K562 (cell line): ENCODE measurements around the gene PSME1. TPM values are rescaled to one million over a fixed set of nuclear protein-coding genes. Genes with fewer than 3 reads are reported as not detected.

ENCODE experiments used
- CC2D1A ChIP-seq: fragments of 450-650 bp; IDR thresholded peaks from 2 replicates; pipeline ENCODE4 v1.6.1; 2017; ENCODE audit warnings: mild to moderate bottlenecking
- CREB3 ChIP-seq: fragments of 450-650 bp; conservative IDR thresholded peaks from 2 replicates; pipeline ENCODE4 v1.6.1; 2016; ENCODE audit warnings: missing genetic modification characterization, low read depth, mild to moderate bottlenecking, missing compliant biosample characterization, moderate library complexity
- CREM ChIP-seq: IDR thresholded peaks from 2 replicates; pipeline ENCODE4 v1.6.1; 2014; ENCODE audit warnings: antibody characterized with exemption, low read depth
- CTBP1 ChIP-seq: fragments of 450-650 bp; IDR thresholded peaks from 2 replicates; pipeline ENCODE4 v1.6.1; 2016; ENCODE audit warnings: borderline replicate concordance
- ILF3 ChIP-seq: fragments of 450-650 bp; IDR thresholded peaks from 2 replicates; pipeline ENCODE4 v1.6.1; 2018; ENCODE audit warnings: antibody characterized with exemption, mild to moderate bottlenecking, moderate library complexity, borderline replicate concordance
- NBN ChIP-seq: fragments of 450-650 bp; IDR thresholded peaks from 2 replicates; pipeline ENCODE4 v1.6.1; 2016; ENCODE audit warnings: low read depth, mild to moderate bottlenecking
- NR2C2 ChIP-seq, 2 experiments: fragments of 200-800 bp in 1 of 2; sonication (Bioruptor generic) in 1 of 2; sonication (generic) in 1 of 2; formaldehyde crosslinking in 1 of 2; IDR thresholded peaks; 2 replicates each; pipeline versions ENCODE4 v1.6.1 to v1.8.0; 2016 to 2022; ENCODE audit warnings: mild to moderate bottlenecking in 1 of 2, missing compliant biosample characterization in 1 of 2, missing genetic modification characterization in 1 of 2, missing genetic modification reagents in 1 of 2
- PURB ChIP-seq: sonication (generic); formaldehyde crosslinking; IDR thresholded peaks from 2 replicates; pipeline ENCODE4 v1.9.0; 2021; ENCODE audit warnings: low read depth, mild to moderate bottlenecking, missing genetic modification reagents
- RAD21 ChIP-seq, 2 experiments: fragments of 250-450 bp in 1 of 2; fragments of 450-650 bp in 1 of 2; sonication (Bioruptor Pico) in 1 of 2; formaldehyde crosslinking in 1 of 2; IDR thresholded peaks in 1 of 2; conservative IDR thresholded peaks in 1 of 2; 2 replicates each; pipeline versions ENCODE4 v1.4.0 to v1.8.0; 2020 to 2022; ENCODE audit warnings: mild to moderate bottlenecking in 2 of 2, moderate library complexity in 1 of 2
- SMAD1 ChIP-seq: fragments of 150-350 bp; IDR thresholded peaks from 2 replicates; pipeline ENCODE4 v1.6.1; 2014; ENCODE audit warnings: low read length, low read depth; ENCODE audit not compliant: partially characterized antibody
- SRSF9 ChIP-seq: fragments of 200-400 bp; formaldehyde crosslinking; IDR thresholded peaks from 2 replicates; pipeline ENCODE4 v1.6.1; 2017; ENCODE audit warnings: low read depth, low read length, borderline replicate concordance
- TAF15 ChIP-seq: fragments of 200-400 bp; formaldehyde crosslinking; IDR thresholded peaks from 2 replicates; pipeline ENCODE4 v1.6.1; 2017; ENCODE audit warnings: mild to moderate bottlenecking, low read depth, low read length, moderate library complexity
- TCF7 ChIP-seq: sonication (generic); IDR thresholded peaks from 2 replicates; pipeline ENCODE4 v1.6.1; 2016; ENCODE audit warnings: antibody characterized with exemption, borderline replicate concordance
- TGIF2 ChIP-seq: sonication (generic); formaldehyde crosslinking; IDR thresholded peaks from 2 replicates; pipeline ENCODE4 v1.8.1; 2022; ENCODE audit warnings: mild to moderate bottlenecking, missing genetic modification reagents, moderate library complexity
- TRIM24 ChIP-seq, 2 experiments: fragments of 450-650 bp; IDR thresholded peaks; 2 replicates each; pipeline ENCODE4 v1.6.1; 2016
- YY1 ChIP-seq, 3 experiments: IDR thresholded peaks; 2 replicates each; pipeline ENCODE4 v1.6.1; 2011; ENCODE audit warnings: low read length in 2 of 3, mild to moderate bottlenecking in 2 of 3, moderate library complexity in 2 of 3, borderline replicate concordance in 1 of 3, control low read depth in 1 of 3, low read depth in 1 of 3; ENCODE audit not compliant: insufficient read depth in 3 of 3, insufficient replicate concordance in 2 of 3, control insufficient read depth in 1 of 3, insufficient read length in 1 of 3; ENCODE audit errors: extremely low read depth in 1 of 3
- ZFX ChIP-seq: sonication (generic); formaldehyde crosslinking; IDR thresholded peaks from 2 replicates; pipeline ENCODE4 v1.8.0; 2022; ENCODE audit warnings: mild to moderate bottlenecking, missing genetic modification reagents, moderate library complexity
- ZNF274 ChIP-seq: IDR thresholded peaks from 2 replicates; pipeline ENCODE4 v1.6.1; 2011; ENCODE audit warnings: low read depth, mild to moderate bottlenecking, low read length, moderate library complexity, borderline replicate concordance
- ZNF316 ChIP-seq: fragments of 450-650 bp; IDR thresholded peaks from 2 replicates; pipeline ENCODE4 v1.6.1; 2016
- ZNF589 ChIP-seq: fragments of 200-800 bp; sonication (Bioruptor generic); IDR thresholded peaks from 2 replicates; pipeline ENCODE4 v1.6.1; 2016; ENCODE audit warnings: low read depth, missing genetic modification characterization, missing compliant biosample characterization
- polyA plus RNA-seq, 8 experiments: library from polyadenylated mRNA; depleted of rRNA in 4 of 8; stranded (reverse) in 5 of 8; unstranded in 3 of 8; fragments of >200 nt; fragmentation: Nextera tagmentation in 2 of 8; fragmentation: Illumina TruSeq in 1 of 8; extraction: Ambion mirVana in 2 of 8; extraction: Trizol in 1 of 8; gene quantifications; 2 replicates each; pipeline versions ENCODE4 v1.2.1 to v1.2.3, GENCODE V29; 2011 to 2014; ENCODE audit warnings: inconsistent platforms in 1 of 8, missing spikeins in 1 of 8
- total RNA-seq, 7 experiments: library from RNA; depleted of rRNA in 6 of 7; stranded (reverse); fragments of >200 nt in 6 of 7; fragmentation: Illumina TruSeq in 2 of 7; extraction: Trizol in 2 of 7; gene quantifications; 2 replicates each; pipeline versions ENCODE4 v1.2.1 to v1.2.3, GENCODE V29; 2011 to 2021; ENCODE audit warnings: low replicate concordance in 1 of 7
- TF ChIP-seq, protein P1 (sequence below), 2 experiments: fragments of 450-650 bp; IDR thresholded peaks; 2 replicates each; pipeline ENCODE4 v1.6.1; 2018; ENCODE audit warnings: mild to moderate bottlenecking in 2 of 2, low read depth in 1 of 2; ENCODE audit not compliant: partially characterized antibody in 2 of 2

The PSME1 gene
- total and polyA plus RNA-seq, 9 of the 15 experiments (the other 6 are each of a cell fraction or from before 2014, with no cell fraction given) = 20.3 to 180 (median 67.5) TPM

GRCh38 chr14:24141097-24141880, 5.3 kb downstream of the PSME1 start, which contains the start of gene EMC9 (continued):
- TF ChIP-seq ZFX (CRISPR knock-in tag) (peak; percentile 75), ILF3 (no peak), RAD21 (CRISPR knock-in tag; conservative IDR thresholded peaks at IDR 0.05 in 1 of 2, IDR thresholded peaks at IDR 0.05 in 1 of 2) (no peak), ZNF589 (CRISPR knock-in tag) (no peak), SRSF9 (no peak), CTBP1 (no peak; the same call in none of the 2 replicates), NBN (no peak), TAF15 (no peak), TCF7 (no peak), TRIM24 (IDR thresholded peaks at IDR 0.05) (no peak), SMAD1 (peak; percentile 40), TGIF2 (no peak), YY1 (IDR thresholded peaks at IDR 0.05; ENCODE audit: borderline replicate concordance in 1 of 3, control insufficient read depth in 1 of 3, extremely low read depth in 1 of 3, insufficient read depth in 3 of 3, insufficient read length in 1 of 3, insufficient replicate concordance in 2 of 3, low read depth in 1 of 3, low read length in 2 of 3) (peak in 1 of 3 experiments; percentile 13), NR2C2 (CRISPR knock-in tag; IDR thresholded peaks at IDR 0.05) (no peak), NR2C2 (tag; IDR thresholded peaks at IDR 0.05) (peak; percentile 76), CREB3 (tag) (no peak), CC2D1A (peak; percentile 100), ZNF316 (no peak), PURB (CRISPR knock-in tag) (no peak), CREM (peak; percentile 61; the same call in 1 of the 2 replicates), ZNF274 (no peak)
- TF ChIP-seq, protein P1, sequence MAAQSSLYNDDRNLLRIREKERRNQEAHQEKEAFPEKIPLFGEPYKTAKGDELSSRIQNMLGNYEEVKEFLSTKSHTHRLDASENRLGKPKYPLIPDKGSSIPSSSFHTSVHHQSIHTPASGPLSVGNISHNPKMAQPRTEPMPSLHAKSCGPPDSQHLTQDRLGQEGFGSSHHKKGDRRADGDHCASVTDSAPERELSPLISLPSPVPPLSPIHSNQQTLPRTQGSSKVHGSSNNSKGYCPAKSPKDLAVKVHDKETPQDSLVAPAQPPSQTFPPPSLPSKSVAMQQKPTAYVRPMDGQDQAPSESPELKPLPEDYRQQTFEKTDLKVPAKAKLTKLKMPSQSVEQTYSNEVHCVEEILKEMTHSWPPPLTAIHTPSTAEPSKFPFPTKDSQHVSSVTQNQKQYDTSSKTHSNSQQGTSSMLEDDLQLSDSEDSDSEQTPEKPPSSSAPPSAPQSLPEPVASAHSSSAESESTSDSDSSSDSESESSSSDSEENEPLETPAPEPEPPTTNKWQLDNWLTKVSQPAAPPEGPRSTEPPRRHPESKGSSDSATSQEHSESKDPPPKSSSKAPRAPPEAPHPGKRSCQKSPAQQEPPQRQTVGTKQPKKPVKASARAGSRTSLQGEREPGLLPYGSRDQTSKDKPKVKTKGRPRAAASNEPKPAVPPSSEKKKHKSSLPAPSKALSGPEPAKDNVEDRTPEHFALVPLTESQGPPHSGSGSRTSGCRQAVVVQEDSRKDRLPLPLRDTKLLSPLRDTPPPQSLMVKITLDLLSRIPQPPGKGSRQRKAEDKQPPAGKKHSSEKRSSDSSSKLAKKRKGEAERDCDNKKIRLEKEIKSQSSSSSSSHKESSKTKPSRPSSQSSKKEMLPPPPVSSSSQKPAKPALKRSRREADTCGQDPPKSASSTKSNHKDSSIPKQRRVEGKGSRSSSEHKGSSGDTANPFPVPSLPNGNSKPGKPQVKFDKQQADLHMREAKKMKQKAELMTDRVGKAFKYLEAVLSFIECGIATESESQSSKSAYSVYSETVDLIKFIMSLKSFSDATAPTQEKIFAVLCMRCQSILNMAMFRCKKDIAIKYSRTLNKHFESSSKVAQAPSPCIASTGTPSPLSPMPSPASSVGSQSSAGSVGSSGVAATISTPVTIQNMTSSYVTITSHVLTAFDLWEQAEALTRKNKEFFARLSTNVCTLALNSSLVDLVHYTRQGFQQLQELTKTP (IDR thresholded peaks at IDR 0.05; ENCODE audit: low read depth in 1 of 2, partially characterized antibody in 2 of 2) = no peak
